Fibroblast of pulmonary artery (primary cell): Measurements from ENCODE around the gene MAGI2.

Source experiments
- DNase-seq: peaks from one replicate; pipeline ENCODE4 v3.0.0-alpha.2; 2010; ENCODE audit warnings: low read depth
- H3K4me3 ChIP-seq: replicated peaks from 2 replicates; pipeline ENCODE4 v1.5.1; 2011; ENCODE audit warnings: low read depth, mild to moderate bottlenecking, control low read depth, low read length, moderate library complexity
- CTCF ChIP-seq: IDR thresholded peaks from 2 replicates; pipeline ENCODE4 v1.5.1; 2011; ENCODE audit warnings: mild to moderate bottlenecking, control low read depth, low read length, inconsistent platforms; ENCODE audit errors: missing control alignments

The MAGI2 gene

GRCh38 chr7:78197447-78197846, 1256.0 kb downstream of the MAGI2 start:
- no peak for TF ChIP-seq CTCF
- H3K4me3 ChIP-seq, result no peak overlapping the region
- peak; percentile 80 for DNase-seq

GRCh38 chr7:78195281-78195680, 1258.2 kb downstream of the MAGI2 start:
- no peak for TF ChIP-seq CTCF
- H3K4me3 ChIP-seq, result no peak overlapping the region
- DNase-seq, result peak; percentile 59

DNA sequence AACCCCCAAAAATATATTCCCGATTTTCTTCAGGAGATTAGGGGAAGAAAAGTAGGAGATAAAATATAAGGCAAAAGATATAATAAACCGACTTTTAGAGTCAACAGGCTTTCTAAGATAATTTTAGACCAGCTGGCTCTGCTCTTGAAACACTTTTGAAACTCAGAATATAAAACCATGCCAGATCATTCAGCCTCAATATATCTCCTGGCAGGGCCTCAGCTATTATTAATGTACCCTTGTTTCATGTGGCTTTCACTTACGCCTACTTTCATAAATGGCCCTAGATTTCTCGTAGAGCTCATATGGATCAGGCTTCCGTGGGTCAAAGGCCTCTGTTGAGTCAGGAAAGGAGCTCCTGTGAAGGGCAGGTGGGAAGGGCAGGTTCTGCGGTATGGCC, 1258.9 kb downstream of the MAGI2 start:
- no peak overlapping the region for H3K4me3 ChIP-seq
- no peak for DNase-seq
- no peak for TF ChIP-seq CTCF

DNA sequence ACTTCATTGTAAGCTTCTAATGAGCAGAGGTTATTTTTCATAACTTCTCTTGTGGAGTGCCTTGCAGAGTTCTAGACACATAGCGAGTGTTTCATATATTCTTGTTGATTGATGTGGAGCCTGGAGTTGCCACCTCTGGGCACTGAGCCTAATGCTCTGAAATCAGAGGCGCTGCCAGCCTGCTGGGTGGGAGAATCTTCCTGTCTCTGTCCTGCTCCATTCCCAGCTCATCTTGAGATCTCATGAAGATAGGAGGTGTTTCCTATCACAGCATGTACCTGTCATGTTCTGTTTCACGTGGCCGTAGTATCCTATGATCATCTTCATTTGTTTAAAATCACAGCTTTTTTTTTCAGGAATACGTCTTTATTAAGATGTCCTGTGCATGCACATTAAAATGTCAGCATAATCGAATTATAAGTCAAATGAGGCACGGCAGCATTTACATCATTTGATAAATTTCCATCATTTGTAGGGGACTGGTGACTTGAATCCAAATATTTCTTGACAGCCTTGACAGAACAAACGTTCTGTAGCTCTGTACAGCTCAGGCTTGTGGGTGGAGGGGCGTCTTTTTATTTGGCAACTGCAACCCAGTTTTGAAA, 1261.9 kb downstream of the MAGI2 start:
- H3K4me3 ChIP-seq, result no peak overlapping the region
- no peak for TF ChIP-seq CTCF
- no peak for DNase-seq

DNA sequence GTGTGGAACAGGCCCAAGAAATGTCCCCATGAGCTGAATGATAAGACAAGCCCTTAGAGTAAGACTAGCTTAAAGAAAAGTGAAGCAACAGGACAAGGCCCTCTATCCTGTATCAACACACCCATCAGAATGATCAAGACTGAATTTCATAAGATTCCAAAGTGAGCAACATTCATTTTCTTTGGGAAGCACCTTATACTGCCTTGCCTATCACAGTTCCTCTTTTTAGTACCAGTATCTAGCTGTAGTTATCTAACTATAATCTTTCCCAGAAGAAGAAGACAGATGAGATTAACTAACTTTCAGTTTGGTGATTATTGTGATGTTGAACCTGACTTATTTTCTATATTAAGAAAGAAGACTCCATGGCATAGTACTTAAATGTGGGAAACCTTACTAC, 1263.7 kb downstream of the MAGI2 start:
- no peak for DNase-seq
- no peak for TF ChIP-seq CTCF
- no peak overlapping the region for H3K4me3 ChIP-seq

DNA sequence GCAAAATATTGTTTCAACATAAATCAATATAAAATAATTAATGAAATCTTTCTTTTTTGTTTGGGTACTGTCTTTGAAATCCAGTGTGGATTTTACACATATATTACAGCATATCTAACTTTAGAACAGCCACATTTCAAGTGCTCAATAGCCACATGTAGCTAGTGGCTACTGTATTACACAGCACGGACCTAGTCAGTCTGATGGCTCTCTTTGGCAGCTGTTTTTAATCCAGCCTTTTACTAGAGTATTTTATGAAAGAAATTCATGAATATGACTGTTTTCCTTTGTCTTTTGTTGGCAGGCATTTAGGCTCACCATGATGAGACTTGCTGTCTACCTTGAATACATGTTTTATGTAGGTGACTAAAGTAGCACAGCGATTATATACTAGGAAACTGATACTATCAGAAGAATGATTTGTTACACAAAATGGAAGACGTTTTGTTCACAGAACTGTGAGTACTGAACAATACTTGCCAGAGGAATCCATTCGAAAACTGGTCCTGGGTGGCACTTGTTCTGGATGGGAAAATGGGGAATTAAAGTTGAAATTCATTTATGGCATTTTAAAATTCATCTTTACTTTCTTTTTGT, 1268.2 kb downstream of the MAGI2 start:
- H3K4me3 ChIP-seq, result no peak overlapping the region
- DNase-seq, result no peak
- no peak for TF ChIP-seq CTCF

- TF ChIP-seq CTCF, result no peak
- DNase-seq, result no peak
Observed at GRCh38 chr7:78184299-78184698, 1269.2 kb downstream of the MAGI2 start.

More at GRCh38 chr7:78184299-78184698, 1269.2 kb downstream of the MAGI2 start:
- H3K4me3 ChIP-seq, result no peak overlapping the region
